ENCODE measurements around the gene DNTT.

DNA sequence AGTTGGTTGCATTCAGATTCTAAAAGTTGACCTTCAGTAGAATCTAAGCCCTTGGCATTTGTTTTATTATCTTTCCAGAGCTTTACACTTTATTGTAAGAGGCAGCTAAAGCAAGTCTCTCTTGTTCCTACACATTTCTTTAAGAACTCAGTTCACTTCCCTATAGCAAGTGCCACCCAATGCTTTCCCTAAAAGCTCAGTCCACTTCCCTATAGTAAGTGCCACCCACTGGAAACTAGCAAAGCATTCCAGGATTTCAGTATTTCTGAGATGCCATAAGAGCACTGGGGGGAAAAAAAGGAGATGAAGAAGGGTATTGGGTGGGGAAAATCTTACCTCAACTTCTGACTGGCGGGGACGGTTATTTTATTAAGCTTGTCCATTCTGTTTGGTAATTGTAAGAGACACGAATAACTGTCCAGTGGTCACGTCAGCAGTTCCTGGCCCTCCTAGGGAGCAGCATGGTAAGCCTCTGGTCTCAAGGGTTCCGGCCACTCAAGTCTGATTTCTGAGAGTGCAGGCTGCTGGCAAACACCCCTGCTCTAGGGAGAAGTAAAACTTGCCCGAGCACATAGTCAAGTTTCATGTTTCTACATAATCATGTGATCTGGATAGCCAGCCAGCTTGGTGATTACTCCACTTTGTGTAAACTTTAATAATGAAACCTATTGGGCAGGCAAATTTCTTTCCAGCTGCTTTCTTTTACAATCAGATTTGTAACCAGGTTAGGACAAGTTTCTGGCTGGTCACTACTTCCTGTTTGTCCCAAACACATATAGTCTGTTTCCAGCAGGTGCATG lies 33.0 kb upstream of the DNTT start, which contains the start of gene BLNK:
- TF ChIP-seq CTCF (optimal IDR thresholded peaks at IDR 0.05 in 1 of 3, IDR thresholded peaks at IDR 0.05 in 1 of 3, conservative IDR thresholded peaks at IDR 0.05 in 1 of 3; ENCODE audit: extremely low read depth in 1 of 3, insufficient read depth in 2 of 3, low read length in 3 of 3) (no peak), EZH2 (IDR thresholded peaks at IDR 0.05; ENCODE audit: low read length) (no peak)
